K562 (cell line): Measurements from ENCODE around the gene HARS1. TPM values are rescaled to one million over a fixed set of nuclear protein-coding genes. Genes with fewer than 3 reads are reported as not detected.

Experiments
- ARID3A ChIP-seq: IDR thresholded peaks from 2 replicates; pipeline ENCODE4 v1.6.1; 2012; ENCODE audit warnings: low read depth, low read length, improper control_type of control experiment, borderline replicate concordance
- ATF7 ChIP-seq: fragments of 450-650 bp; IDR thresholded peaks from 2 replicates; pipeline ENCODE4 v1.7.1; 2014; ENCODE audit warnings: mild to moderate bottlenecking, moderate library complexity
- GTF2E2 ChIP-seq: fragments of 200-800 bp; sonication (Bioruptor generic); IDR thresholded peaks from 2 replicates; pipeline ENCODE4 v1.6.1; 2016; ENCODE audit warnings: missing genetic modification characterization, missing compliant biosample characterization
- MXI1 ChIP-seq: IDR thresholded peaks from 2 replicates; pipeline ENCODE4 v1.6.1; 2011; ENCODE audit warnings: low read depth, mild to moderate bottlenecking, improper control_type of control experiment, low read length
- NFYB ChIP-seq: IDR thresholded peaks from 2 replicates; pipeline ENCODE4 v1.6.1; 2011; ENCODE audit warnings: mild to moderate bottlenecking, moderate library complexity; ENCODE audit not compliant: insufficient read length; ENCODE audit errors: extremely low read depth
- NR2C1 ChIP-seq, 2 experiments: fragments of 450-650 bp; IDR thresholded peaks; 2 replicates each; pipeline ENCODE4 v1.6.1; 2017; ENCODE audit warnings: mild to moderate bottlenecking in 2 of 2, antibody characterized with exemption in 1 of 2, inconsistent platforms in 1 of 2, missing compliant biosample characterization in 1 of 2, missing genetic modification characterization in 1 of 2
- PHTF2 ChIP-seq: fragments of 250-450 bp; sonication (Bioruptor Pico); IDR thresholded peaks from 2 replicates; pipeline ENCODE4 v1.5.0; 2021; ENCODE audit warnings: mild to moderate bottlenecking
- PRMT5 ChIP-seq: sonication (generic); formaldehyde crosslinking; IDR thresholded peaks from 2 replicates; pipeline ENCODE4 v1.5.0; 2020; ENCODE audit warnings: missing genetic modification reagents
- PRPF4 ChIP-seq: fragments of 200-400 bp; formaldehyde crosslinking; IDR thresholded peaks from one replicate; pipeline ENCODE4 v1.6.1; 2017; ENCODE audit warnings: low read length, low read depth, mild to moderate bottlenecking; ENCODE audit not compliant: insufficient read depth, poor library complexity, severe bottlenecking
- PTBP1 ChIP-seq: fragments of 200-400 bp; formaldehyde crosslinking; IDR thresholded peaks from 2 replicates; pipeline ENCODE4 v1.6.1; 2017; ENCODE audit warnings: low read depth, low read length
- THAP12 ChIP-seq: fragments of 250-450 bp; sonication (Bioruptor Pico); IDR thresholded peaks from 2 replicates; pipeline ENCODE4 v1.9.0; 2021; ENCODE audit warnings: mild to moderate bottlenecking, inconsistent platforms
- VEZF1 ChIP-seq: fragments of 200-800 bp; sonication (Bioruptor generic); IDR thresholded peaks from 2 replicates; pipeline ENCODE4 v1.6.1; 2017; ENCODE audit warnings: missing genetic modification characterization, missing compliant biosample characterization
- XRCC3 ChIP-seq: fragments of 450-650 bp; IDR thresholded peaks from 2 replicates; pipeline ENCODE4 v1.6.1; 2017; ENCODE audit warnings: mild to moderate bottlenecking, moderate library complexity
- ZFX ChIP-seq: sonication (generic); formaldehyde crosslinking; IDR thresholded peaks from 2 replicates; pipeline ENCODE4 v1.8.0; 2022; ENCODE audit warnings: mild to moderate bottlenecking, missing genetic modification reagents, moderate library complexity
- polyA plus RNA-seq, 8 experiments: library from polyadenylated mRNA; depleted of rRNA in 4 of 8; stranded (reverse) in 5 of 8; unstranded in 3 of 8; fragments of >200 nt; fragmentation: Nextera tagmentation in 2 of 8; fragmentation: Illumina TruSeq in 1 of 8; extraction: Ambion mirVana in 2 of 8; extraction: Trizol in 1 of 8; gene quantifications; 2 replicates each; pipeline versions ENCODE4 v1.2.1 to v1.2.3, GENCODE V29; 2011 to 2014; ENCODE audit warnings: inconsistent platforms in 1 of 8, missing spikeins in 1 of 8
- total RNA-seq, 7 experiments: library from RNA; depleted of rRNA in 6 of 7; stranded (reverse); fragments of >200 nt in 6 of 7; fragmentation: Illumina TruSeq in 2 of 7; extraction: Trizol in 2 of 7; gene quantifications; 2 replicates each; pipeline versions ENCODE4 v1.2.1 to v1.2.3, GENCODE V29; 2011 to 2021; ENCODE audit warnings: low replicate concordance in 1 of 7
- TF ChIP-seq, protein P1 (sequence below): fragments of 450-650 bp; formaldehyde crosslinking; IDR thresholded peaks from 2 replicates; pipeline ENCODE4 v1.4.0; 2020; ENCODE audit warnings: mild to moderate bottlenecking, moderate library complexity
- TF ChIP-seq, protein P2 (sequence below): IDR thresholded peaks from 2 replicates; pipeline ENCODE4 v1.6.1; 2014; ENCODE audit warnings: antibody characterized with exemption
- TF ChIP-seq, protein P3 (sequence below): fragments of 250-450 bp; sonication (Bioruptor Pico); IDR thresholded peaks from 2 replicates; pipeline ENCODE4 v1.5.1; 2021; ENCODE audit warnings: mild to moderate bottlenecking

Gene HARS1
- total and polyA plus RNA-seq, 9 of the 15 experiments (the other 6 are each of a cell fraction or from before 2014, with no cell fraction given) = 13.5 to 88.5 (median 75.2) TPM

DNA sequence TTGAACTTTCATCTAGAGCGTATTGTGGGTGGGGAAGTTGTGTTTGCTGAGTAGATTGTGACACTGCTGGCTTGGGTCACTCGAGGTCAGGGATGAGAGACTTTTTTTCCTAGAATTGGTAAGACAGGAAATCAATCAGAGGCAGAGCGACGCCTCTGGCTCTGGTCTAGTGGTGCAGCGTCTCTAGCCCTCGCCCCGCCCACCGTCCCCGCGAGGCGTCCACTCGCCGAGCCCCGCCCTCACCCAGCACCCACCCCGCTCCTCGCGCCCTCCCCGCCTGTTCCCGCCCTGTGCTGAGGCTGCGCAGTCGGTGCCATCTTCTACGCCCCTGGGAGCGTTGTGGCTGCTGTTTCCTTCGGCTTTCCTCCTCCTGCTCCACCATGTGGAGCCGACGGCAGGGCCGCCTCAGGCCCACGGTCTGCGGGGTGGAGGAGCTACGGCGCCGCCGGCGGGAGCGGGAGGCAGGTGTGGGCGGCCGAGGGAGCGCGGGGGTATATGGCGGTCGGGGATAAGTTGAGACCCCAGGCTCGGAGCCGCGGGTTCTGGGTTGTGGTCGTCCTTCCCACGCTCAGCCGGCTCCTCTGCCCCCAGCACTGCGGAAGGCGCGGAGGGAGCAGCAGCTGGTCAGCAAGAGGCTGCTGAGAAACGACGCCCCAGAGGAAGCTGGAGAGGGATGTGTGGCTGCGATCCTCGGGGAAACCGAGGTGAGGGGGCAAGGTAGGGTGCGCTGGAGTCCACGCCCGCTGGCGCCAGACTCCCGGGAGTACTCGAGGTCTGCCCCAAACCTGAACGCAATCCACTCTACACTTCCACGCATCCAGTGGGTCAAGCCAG lies 51.8 kb downstream of the HARS1 start, which contains the start of gene TMCO6 (continued):
- TF ChIP-seq ATF7 (peak; percentile 82), GTF2E2 (no peak), XRCC3 (no peak), PTBP1 (no peak), NR2C1 (IDR thresholded peaks at IDR 0.05) (no peak; the same call in 1 of the 2 replicates), NR2C1 (tag; IDR thresholded peaks at IDR 0.05) (no peak), VEZF1 (CRISPR knock-in tag) (peak; percentile 97), ZFX (peak; percentile 59), PRMT5 (CRISPR knock-in tag) (no peak), ARID3A (peak; percentile 91), THAP12 (no peak; the same call in 1 of the 2 replicates), MXI1 (no peak), NFYB (no peak), PHTF2 (no peak), PRPF4 (no peak)
- TF ChIP-seq, protein P1, sequence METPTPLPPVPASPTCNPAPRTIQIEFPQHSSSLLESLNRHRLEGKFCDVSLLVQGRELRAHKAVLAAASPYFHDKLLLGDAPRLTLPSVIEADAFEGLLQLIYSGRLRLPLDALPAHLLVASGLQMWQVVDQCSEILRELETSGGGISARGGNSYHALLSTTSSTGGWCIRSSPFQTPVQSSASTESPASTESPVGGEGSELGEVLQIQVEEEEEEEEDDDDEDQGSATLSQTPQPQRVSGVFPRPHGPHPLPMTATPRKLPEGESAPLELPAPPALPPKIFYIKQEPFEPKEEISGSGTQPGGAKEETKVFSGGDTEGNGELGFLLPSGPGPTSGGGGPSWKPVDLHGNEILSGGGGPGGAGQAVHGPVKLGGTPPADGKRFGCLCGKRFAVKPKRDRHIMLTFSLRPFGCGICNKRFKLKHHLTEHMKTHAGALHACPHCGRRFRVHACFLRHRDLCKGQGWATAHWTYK (CRISPR knock-in tag) = no peak
- TF ChIP-seq, protein P2, sequence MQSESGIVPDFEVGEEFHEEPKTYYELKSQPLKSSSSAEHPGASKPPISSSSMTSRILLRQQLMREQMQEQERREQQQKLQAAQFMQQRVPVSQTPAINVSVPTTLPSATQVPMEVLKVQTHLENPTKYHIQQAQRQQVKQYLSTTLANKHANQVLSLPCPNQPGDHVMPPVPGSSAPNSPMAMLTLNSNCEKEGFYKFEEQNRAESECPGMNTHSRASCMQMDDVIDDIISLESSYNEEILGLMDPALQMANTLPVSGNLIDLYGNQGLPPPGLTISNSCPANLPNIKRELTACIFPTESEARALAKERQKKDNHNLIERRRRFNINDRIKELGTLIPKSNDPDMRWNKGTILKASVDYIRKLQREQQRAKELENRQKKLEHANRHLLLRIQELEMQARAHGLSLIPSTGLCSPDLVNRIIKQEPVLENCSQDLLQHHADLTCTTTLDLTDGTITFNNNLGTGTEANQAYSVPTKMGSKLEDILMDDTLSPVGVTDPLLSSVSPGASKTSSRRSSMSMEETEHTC = no peak
- TF ChIP-seq, protein P3, sequence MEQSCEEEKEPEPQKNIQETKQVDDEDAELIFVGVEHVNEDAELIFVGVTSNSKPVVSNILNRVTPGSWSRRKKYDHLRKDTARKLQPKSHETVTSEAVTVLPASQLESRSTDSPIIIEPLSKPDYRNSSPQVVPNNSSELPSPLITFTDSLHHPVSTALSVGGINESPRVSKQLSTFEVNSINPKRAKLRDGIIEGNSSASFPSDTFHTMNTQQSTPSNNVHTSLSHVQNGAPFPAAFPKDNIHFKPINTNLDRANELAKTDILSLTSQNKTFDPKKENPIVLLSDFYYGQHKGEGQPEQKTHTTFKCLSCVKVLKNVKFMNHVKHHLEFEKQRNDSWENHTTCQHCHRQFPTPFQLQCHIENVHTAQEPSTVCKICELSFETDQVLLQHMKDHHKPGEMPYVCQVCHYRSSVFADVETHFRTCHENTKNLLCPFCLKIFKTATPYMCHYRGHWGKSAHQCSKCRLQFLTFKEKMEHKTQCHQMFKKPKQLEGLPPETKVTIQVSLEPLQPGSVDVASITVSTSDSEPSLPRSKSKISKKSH (CRISPR knock-in tag) = no peak
